ENCODE results near the gene PSENEN. TPM values are rescaled to one million over a fixed set of nuclear protein-coding genes. Genes with fewer than 3 reads are reported as not detected.

PSENEN gene
- total RNA-seq, 1 donor from 2014 or later: 60.0 TPM

- Histone ChIP-seq H3K4me3 (no peak overlapping the region), H3K9me3 (no peaks in the 10 kb centered on the region), H3K4me1 (peaks cover 26% of the 10 kb centered on the region), H3K27ac (no peak overlapping the region), H3K36me3 (peaks cover 36% of the 10 kb centered on the region), H3K27me3 (ENCODE audit: low read depth) (no peaks in the 10 kb centered on the region)
- DNase-seq (no peak), ATAC-seq (no peak)
- intact Hi-C loops (cut with DNase I): no loop called here
- TF ChIP-seq CTCF (IDR thresholded peaks at IDR 0.05): no peak
Measured at GRCh38 chr19:35750167-35750566, 4.7 kb downstream of the PSENEN start.

GRCh38 chr19:35751839-35752745 is 6.6 kb downstream of the PSENEN start:
- Histone ChIP-seq H3K4me1 (peaks cover 30% of the 10 kb centered on the region), H3K4me3 (no peak overlapping the region), H3K27ac (no peak overlapping the region), H3K27me3 (ENCODE audit: low read depth) (no peaks in the 10 kb centered on the region), H3K9me3 (no peaks in the 10 kb centered on the region), H3K36me3 (peaks cover 36% of the 10 kb centered on the region)
- DNase-seq (no peak), ATAC-seq (no peak)
- intact Hi-C loops (cut with DNase I): no loop called here
- TF ChIP-seq CTCF (IDR thresholded peaks at IDR 0.05): no peak

GRCh38 chr19:35752746-35753350 is 7.4 kb downstream of the PSENEN start:
- H3K9me3 ChIP-seq: no peaks in the 10 kb centered on the region
- DNase-seq (no peak), ATAC-seq (no peak)
- H3K36me3 ChIP-seq: peaks cover 36% of the 10 kb centered on the region
- peaks cover 32% of the 10 kb centered on the region for H3K4me1 ChIP-seq
- intact Hi-C loops (cut with DNase I): no loop called here
- no peaks in the 10 kb centered on the region for H3K27me3 ChIP-seq (ENCODE audit: low read depth)
- TF ChIP-seq CTCF (IDR thresholded peaks at IDR 0.05): no peak
- H3K27ac ChIP-seq: no peak overlapping the region
- no peak overlapping the region for H3K4me3 ChIP-seq

- no peak for DNase-seq
Measured at GRCh38 chr19:35753634-35754369, 8.4 kb downstream of the PSENEN start.

More at GRCh38 chr19:35753634-35754369, 8.4 kb downstream of the PSENEN start:
- Histone ChIP-seq H3K27me3 (ENCODE audit: low read depth) (no peaks in the 10 kb centered on the region), H3K4me3 (no peak overlapping the region), H3K9me3 (no peaks in the 10 kb centered on the region), H3K27ac (no peak overlapping the region), H3K36me3 (peaks cover 36% of the 10 kb centered on the region), H3K4me1 (peaks cover 33% of the 10 kb centered on the region)
- ATAC-seq: no peak
- TF ChIP-seq CTCF (IDR thresholded peaks at IDR 0.05): no peak
- intact Hi-C loops (cut with DNase I): no loop called here
